Mesendoderm (in vitro differentiated cells): ENCODE results near the gene GSKIP.

Experiments used
- DNase-seq: peaks from one replicate; pipeline ENCODE4 v3.0.0; 2013
- H2AK5ac ChIP-seq: 2 replicates; pipeline ENCODE4 v1.6.1; 2013; ENCODE audit warnings: low read length, inconsistent platforms
- H2BK120ac ChIP-seq: 2 replicates; pipeline ENCODE4 v1.6.1; 2013; ENCODE audit warnings: low read depth, mild to moderate bottlenecking, low read length, moderate library complexity, mixed read lengths
- H2BK15ac ChIP-seq: replicated peaks from 2 replicates; pipeline ENCODE4 v1.6.1; 2013; ENCODE audit warnings: low read depth, mild to moderate bottlenecking, moderate library complexity
- H2BK5ac ChIP-seq: 2 replicates; pipeline ENCODE4 v1.6.1; 2013; ENCODE audit warnings: low read length, inconsistent platforms
- H3K18ac ChIP-seq: 2 replicates; pipeline ENCODE4 v1.6.1; 2013; ENCODE audit warnings: mild to moderate bottlenecking, low read length, mixed read lengths
- H3K23ac ChIP-seq: one replicate; pipeline ENCODE4 v1.6.1; 2013; ENCODE audit warnings: low read length
- H3K27ac ChIP-seq: 2 replicates; pipeline ENCODE4 v1.5.1; 2013; ENCODE audit warnings: low read depth, mild to moderate bottlenecking, inconsistent platforms, low read length, moderate library complexity
- H3K27me3 ChIP-seq: 2 replicates; pipeline ENCODE4 v1.6.1; 2013; ENCODE audit warnings: low read length, control low read depth, mild to moderate bottlenecking, inconsistent platforms; ENCODE audit not compliant: insufficient read depth, poor library complexity
- H3K36me3 ChIP-seq: 2 replicates; pipeline ENCODE4 v1.6.1; 2013; ENCODE audit warnings: low read length, inconsistent platforms; ENCODE audit not compliant: control insufficient read depth, insufficient read depth
- H3K4ac ChIP-seq: one replicate; pipeline ENCODE4 v1.6.1; 2013; ENCODE audit warnings: low read depth, mild to moderate bottlenecking, low read length, moderate library complexity
- H3K4me1 ChIP-seq: 2 replicates; pipeline ENCODE4 v1.6.1; 2013; ENCODE audit warnings: low read depth, low read length, inconsistent platforms; ENCODE audit not compliant: control insufficient read depth
- H3K4me2 ChIP-seq: 2 replicates; pipeline ENCODE4 v1.6.1; 2013; ENCODE audit warnings: low read length
- H3K4me3 ChIP-seq: 2 replicates; pipeline ENCODE4 v1.5.1; 2013; ENCODE audit warnings: mild to moderate bottlenecking, low read length
- H3K56ac ChIP-seq: one replicate; pipeline ENCODE4 v1.6.1; 2013; ENCODE audit warnings: low read length
- H3K79me1 ChIP-seq: 2 replicates; pipeline ENCODE4 v1.6.1; 2013; ENCODE audit warnings: low read length, inconsistent platforms
- H3K79me2 ChIP-seq: 2 replicates; pipeline ENCODE4 v1.6.1; 2013; ENCODE audit warnings: mild to moderate bottlenecking, low read length; ENCODE audit not compliant: control insufficient read depth, insufficient read depth
- H3K9ac ChIP-seq: 2 replicates; pipeline ENCODE4 v1.6.1; 2013; ENCODE audit warnings: low read length, inconsistent platforms
- H4K5ac ChIP-seq: one replicate; pipeline ENCODE4 v1.6.1; 2013; ENCODE audit warnings: low read length
- H4K8ac ChIP-seq: one replicate; pipeline ENCODE4 v1.6.1; 2013; ENCODE audit warnings: low read depth, mild to moderate bottlenecking, control low read depth, low read length, moderate library complexity
- WGBS: extraction: QIAGEN DNeasy Blood & Tissue Kit; methylation state at CpG from one replicate; pipeline ENCODE4 v1.1.7; 2013; ENCODE audit warnings: low lambda C conversion rate, missing lambda C conversion rate; ENCODE audit not compliant: insufficient coverage; ENCODE audit errors: extremely low coverage; 5-methylcytosine and 5-hydroxymethylcytosine counted together

Gene GSKIP

DNA sequence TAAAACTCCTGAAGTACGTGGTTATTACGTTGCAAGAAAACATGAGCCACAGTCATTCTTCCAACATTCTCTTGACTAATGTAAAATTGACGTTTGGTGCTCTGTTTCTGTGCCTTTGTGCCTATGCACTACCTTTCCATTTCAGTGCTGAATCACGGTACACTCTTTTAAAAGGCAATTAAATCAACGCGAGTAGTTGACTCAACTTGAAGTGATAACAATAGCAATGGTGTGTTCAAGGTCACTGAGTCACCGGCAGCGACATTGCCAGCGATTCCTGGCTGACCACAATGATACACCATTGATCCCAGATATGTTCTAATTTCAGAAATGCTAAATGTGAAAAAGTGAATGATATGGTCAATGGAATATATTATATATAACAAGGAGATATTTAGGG is 46.4 kb downstream of the GSKIP start:
- Histone ChIP-seq H3K23ac (no peak overlapping the region), H2BK5ac (no peak overlapping the region), H3K36me3 (no peaks in the 10 kb centered on the region), H3K9ac (no peak overlapping the region), H3K4me3 (no peak overlapping the region), H3K18ac (no peak overlapping the region), H3K4ac (no peak overlapping the region), H4K8ac (no peak overlapping the region), H3K79me1 (no peaks in the 10 kb centered on the region), H3K56ac (no peak overlapping the region), H2BK120ac (no peak overlapping the region), H3K79me2 (no peaks in the 10 kb centered on the region), H4K5ac (no peak overlapping the region), H3K27ac (no peak overlapping the region), H2BK15ac (no peak overlapping the region), H3K4me1 (no peaks in the 10 kb centered on the region), H2AK5ac (no peak overlapping the region), H3K27me3 (no peaks in the 10 kb centered on the region), H3K4me2 (no peak overlapping the region)
- WGBS: no CpG with 5 or more reads among the region's 9 CpGs
- no peak for DNase-seq

DNA sequence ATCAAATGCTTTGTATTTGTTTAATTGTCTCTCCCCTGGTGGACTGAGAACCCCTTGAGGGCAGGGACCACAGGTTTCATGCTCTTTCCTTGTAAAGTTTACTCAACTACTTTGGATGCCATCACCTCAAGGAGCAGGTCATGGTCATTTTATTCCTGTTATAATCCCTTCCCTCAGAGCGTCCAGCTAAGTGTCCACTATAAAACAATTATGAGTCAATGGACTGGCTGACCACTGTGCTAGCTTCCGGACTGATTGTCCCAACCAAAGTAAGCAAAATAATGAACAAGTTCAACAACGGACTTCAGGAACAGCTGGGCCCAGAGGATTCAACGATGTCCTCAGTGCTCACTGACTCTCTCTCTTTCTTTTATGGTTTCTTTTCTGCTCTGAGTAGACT is 46.8 kb downstream of the GSKIP start:
- no peak overlapping the region for H3K4me3 ChIP-seq
- no peak overlapping the region for H2BK15ac ChIP-seq
- no peak overlapping the region for H2BK120ac ChIP-seq
- no peak overlapping the region for H3K4ac ChIP-seq
- no peak overlapping the region for H3K56ac ChIP-seq
- no peak overlapping the region for H3K4me2 ChIP-seq
- H3K27me3 ChIP-seq: no peaks in the 10 kb centered on the region
- no peak overlapping the region for H3K27ac ChIP-seq
- no peak for DNase-seq
- no peak overlapping the region for H3K23ac ChIP-seq
- no peak overlapping the region for H3K18ac ChIP-seq
- no peak overlapping the region for H3K9ac ChIP-seq
- no peak overlapping the region for H2BK5ac ChIP-seq
- no peaks in the 10 kb centered on the region for H3K36me3 ChIP-seq
- H3K79me2 ChIP-seq: no peaks in the 10 kb centered on the region
- H4K5ac ChIP-seq: no peak overlapping the region
- H3K4me1 ChIP-seq: no peaks in the 10 kb centered on the region
- no CpG with 5 or more reads among the region's 4 CpGs for whole genome bisulfite sequencing
- no peaks in the 10 kb centered on the region for H3K79me1 ChIP-seq
- H4K8ac ChIP-seq: no peak overlapping the region
- no peak overlapping the region for H2AK5ac ChIP-seq

DNA sequence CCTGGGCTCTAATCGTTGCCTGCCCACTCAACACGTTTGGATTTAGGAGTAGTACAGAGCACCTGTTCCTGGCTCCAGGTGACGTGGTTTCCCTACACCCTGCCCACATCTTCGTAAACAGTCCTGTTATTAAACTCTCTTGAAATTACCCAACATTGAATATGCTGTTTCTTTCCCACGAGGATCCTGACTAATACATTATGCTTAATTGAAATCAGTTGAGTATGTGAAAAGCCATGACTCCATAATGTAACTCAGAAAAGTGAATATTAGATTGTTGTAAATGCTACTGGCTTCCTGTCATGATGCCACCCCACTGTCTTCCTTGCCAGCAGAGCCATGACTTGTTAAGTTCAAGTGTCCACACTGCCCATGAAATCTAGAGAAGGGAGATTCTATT is 50.2 kb downstream of the GSKIP start:
- Histone ChIP-seq H3K27me3 (no peaks in the 10 kb centered on the region), H2BK15ac (no peak overlapping the region), H4K8ac (no peak overlapping the region), H3K56ac (no peak overlapping the region), H3K79me2 (no peaks in the 10 kb centered on the region), H3K79me1 (no peaks in the 10 kb centered on the region), H3K18ac (no peak overlapping the region), H2BK5ac (no peak overlapping the region), H3K23ac (no peak overlapping the region), H2BK120ac (no peak overlapping the region), H3K36me3 (no peaks in the 10 kb centered on the region), H3K9ac (no peak overlapping the region), H3K4ac (no peak overlapping the region), H4K5ac (no peak overlapping the region), H3K4me1 (no peaks in the 10 kb centered on the region), H3K27ac (no peak overlapping the region), H2AK5ac (no peak overlapping the region), H3K4me2 (no peak overlapping the region), H3K4me3 (no peak overlapping the region)
- WGBS: no CpG with 5 or more reads among the region's 5 CpGs
- DNase-seq: no peak

DNA sequence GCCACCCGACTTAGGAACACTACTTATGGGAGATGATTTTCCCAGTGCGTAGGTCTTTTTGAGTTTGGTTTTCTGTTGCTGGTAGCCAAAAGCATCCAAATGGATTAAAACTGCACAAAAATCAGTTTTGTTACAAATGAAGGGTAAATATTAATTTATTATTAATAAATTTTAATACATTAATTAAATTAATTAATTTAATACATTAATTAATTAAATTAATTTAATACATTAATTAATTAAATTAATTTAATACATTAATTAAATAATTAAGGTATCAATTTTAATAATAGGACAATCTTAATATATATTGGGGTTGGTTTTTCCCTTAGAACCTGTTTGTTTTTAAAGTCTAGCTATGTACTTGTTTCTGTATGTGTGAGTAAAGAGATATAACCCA is 52.2 kb downstream of the GSKIP start:
- Histone ChIP-seq H3K4me1 (no peaks in the 10 kb centered on the region), H2BK5ac (no peak overlapping the region), H2BK15ac (no peak overlapping the region), H3K18ac (no peak overlapping the region), H3K9ac (no peak overlapping the region), H3K27ac (no peak overlapping the region), H3K56ac (no peak overlapping the region), H3K23ac (no peak overlapping the region), H3K4me3 (no peak overlapping the region), H4K5ac (no peak overlapping the region), H3K4me2 (no peak overlapping the region), H2BK120ac (no peak overlapping the region), H4K8ac (no peak overlapping the region), H3K79me1 (no peaks in the 10 kb centered on the region), H3K4ac (no peak overlapping the region), H2AK5ac (no peak overlapping the region), H3K79me2 (no peaks in the 10 kb centered on the region), H3K27me3 (no peaks in the 10 kb centered on the region), H3K36me3 (no peaks in the 10 kb centered on the region)
- no CpG with 5 or more reads among the region's 2 CpGs for WGBS
- DNase-seq: no peak

DNA sequence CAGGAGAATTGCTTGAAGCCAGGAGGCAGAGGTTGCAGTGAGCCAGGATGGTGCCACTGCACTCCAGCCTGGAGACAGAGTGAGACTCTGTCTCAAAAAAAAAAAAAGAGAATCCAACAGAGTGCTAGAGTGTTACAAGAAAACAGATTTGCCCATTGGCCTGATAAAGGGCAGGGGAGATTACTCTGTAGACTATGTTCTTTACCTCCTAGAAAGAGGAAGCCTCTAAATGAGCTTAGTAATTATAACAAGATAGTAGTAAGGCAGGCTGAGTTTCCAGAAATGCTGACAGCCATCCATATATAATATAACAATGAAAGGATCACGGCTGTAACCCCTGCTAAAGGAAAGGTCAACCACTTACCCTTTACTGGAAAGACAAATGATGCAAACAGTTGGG is 53.0 kb downstream of the GSKIP start:
- no peak for DNase-seq
- no CpG with 5 or more reads among the region's 1 CpG for WGBS
- H3K36me3 ChIP-seq: no peaks in the 10 kb centered on the region
- H3K27me3 ChIP-seq: no peaks in the 10 kb centered on the region
- H2AK5ac ChIP-seq: no peak overlapping the region
- no peak overlapping the region for H3K4me3 ChIP-seq
- H4K5ac ChIP-seq: no peak overlapping the region
- no peaks in the 10 kb centered on the region for H3K4me1 ChIP-seq
- no peak overlapping the region for H3K4ac ChIP-seq
- no peak overlapping the region for H3K4me2 ChIP-seq
- no peaks in the 10 kb centered on the region for H3K79me2 ChIP-seq
- H2BK120ac ChIP-seq: no peak overlapping the region
- no peak overlapping the region for H3K9ac ChIP-seq
- H3K18ac ChIP-seq: no peak overlapping the region
- no peak overlapping the region for H3K56ac ChIP-seq
- no peak overlapping the region for H4K8ac ChIP-seq
- H2BK5ac ChIP-seq: no peak overlapping the region
- H2BK15ac ChIP-seq: no peak overlapping the region
- no peaks in the 10 kb centered on the region for H3K79me1 ChIP-seq
- no peak overlapping the region for H3K27ac ChIP-seq
- no peak overlapping the region for H3K23ac ChIP-seq

DNA sequence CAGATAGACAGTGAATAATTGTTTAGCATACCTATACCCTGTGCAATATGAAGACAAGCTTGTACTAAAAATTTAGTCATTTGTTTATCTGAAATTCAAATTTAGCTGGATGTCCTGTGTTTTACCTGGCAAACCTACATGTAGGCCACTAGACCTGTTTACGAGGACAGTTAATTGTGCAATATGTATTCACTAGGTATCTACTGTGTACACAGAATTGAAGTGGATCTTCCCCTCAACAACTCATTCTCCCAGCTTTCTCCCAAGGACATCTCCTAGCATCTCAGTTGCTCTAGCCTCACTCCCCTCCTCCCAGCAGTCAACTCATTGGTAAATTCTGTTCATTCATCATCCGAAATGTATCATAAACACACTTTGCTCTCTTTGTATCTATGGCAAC is 53.9 kb downstream of the GSKIP start:
- no peak overlapping the region for H4K5ac ChIP-seq
- no CpG with 5 or more reads among the region's 2 CpGs for WGBS
- no peaks in the 10 kb centered on the region for H3K27me3 ChIP-seq
- no peak overlapping the region for H4K8ac ChIP-seq
- H3K36me3 ChIP-seq: no peaks in the 10 kb centered on the region
- no peak overlapping the region for H3K18ac ChIP-seq
- H3K4me3 ChIP-seq: no peak overlapping the region
- no peak overlapping the region for H2AK5ac ChIP-seq
- H2BK5ac ChIP-seq: no peak overlapping the region
- H3K23ac ChIP-seq: no peak overlapping the region
- DNase-seq: no peak
- H3K4ac ChIP-seq: no peak overlapping the region
- H3K27ac ChIP-seq: no peak overlapping the region
- no peaks in the 10 kb centered on the region for H3K79me2 ChIP-seq
- H3K79me1 ChIP-seq: no peaks in the 10 kb centered on the region
- no peak overlapping the region for H2BK120ac ChIP-seq
- H3K9ac ChIP-seq: no peak overlapping the region
- H2BK15ac ChIP-seq: no peak overlapping the region
- H3K4me1 ChIP-seq: no peaks in the 10 kb centered on the region
- H3K56ac ChIP-seq: no peak overlapping the region
- H3K4me2 ChIP-seq: no peak overlapping the region
